ENCODE results near the gene EIF2S3B.

DNA sequence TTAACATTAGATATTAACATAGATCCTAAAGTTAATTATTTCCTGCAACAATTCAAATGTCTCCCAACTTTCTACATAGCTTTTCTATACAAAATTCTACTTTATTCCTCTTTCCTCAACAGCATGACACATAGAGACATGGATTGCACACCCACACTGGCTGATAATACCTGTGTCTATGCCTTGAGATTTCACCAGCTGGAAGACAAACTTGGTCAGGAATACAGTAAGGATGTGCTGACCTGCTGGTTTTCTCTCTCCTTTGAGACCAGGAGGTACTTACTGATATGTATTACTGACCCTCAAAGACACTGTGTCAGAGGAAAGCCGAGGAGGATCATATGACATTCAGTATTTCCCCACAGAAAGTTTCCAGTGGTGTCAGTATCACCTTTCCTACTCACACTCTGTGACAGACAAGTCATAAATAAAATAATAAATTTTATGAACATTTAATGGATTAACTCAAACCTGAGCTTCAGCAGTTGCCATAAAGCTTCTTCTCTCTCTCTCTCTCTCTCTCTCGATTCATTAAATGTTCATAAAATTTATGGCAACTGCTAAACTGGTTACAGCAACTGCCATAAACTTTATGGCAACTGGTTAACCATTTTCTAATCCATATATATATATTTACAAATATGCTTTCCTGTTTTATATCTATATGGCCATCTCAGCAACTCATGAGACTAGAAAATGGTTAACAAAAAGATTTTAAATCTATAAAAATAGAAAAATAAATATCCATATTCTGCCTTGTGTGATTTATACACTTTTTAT lies 22.7 kb downstream of the EIF2S3B start:
- TF ChIP-seq, protein P1, sequence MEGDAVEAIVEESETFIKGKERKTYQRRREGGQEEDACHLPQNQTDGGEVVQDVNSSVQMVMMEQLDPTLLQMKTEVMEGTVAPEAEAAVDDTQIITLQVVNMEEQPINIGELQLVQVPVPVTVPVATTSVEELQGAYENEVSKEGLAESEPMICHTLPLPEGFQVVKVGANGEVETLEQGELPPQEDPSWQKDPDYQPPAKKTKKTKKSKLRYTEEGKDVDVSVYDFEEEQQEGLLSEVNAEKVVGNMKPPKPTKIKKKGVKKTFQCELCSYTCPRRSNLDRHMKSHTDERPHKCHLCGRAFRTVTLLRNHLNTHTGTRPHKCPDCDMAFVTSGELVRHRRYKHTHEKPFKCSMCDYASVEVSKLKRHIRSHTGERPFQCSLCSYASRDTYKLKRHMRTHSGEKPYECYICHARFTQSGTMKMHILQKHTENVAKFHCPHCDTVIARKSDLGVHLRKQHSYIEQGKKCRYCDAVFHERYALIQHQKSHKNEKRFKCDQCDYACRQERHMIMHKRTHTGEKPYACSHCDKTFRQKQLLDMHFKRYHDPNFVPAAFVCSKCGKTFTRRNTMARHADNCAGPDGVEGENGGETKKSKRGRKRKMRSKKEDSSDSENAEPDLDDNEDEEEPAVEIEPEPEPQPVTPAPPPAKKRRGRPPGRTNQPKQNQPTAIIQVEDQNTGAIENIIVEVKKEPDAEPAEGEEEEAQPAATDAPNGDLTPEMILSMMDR (conservative IDR thresholded peaks at IDR 0.05; ENCODE audit: low read depth, low read length) = no peak
- no peak for TF ChIP-seq EZH2 (IDR thresholded peaks at IDR 0.05; ENCODE audit: borderline replicate concordance, low read depth, low read length, poor library complexity, severe bottlenecking)

Data from A673 (cell line).